Mesendoderm (in vitro differentiated cells): ENCODE measurements around the gene KREMEN2.
A peak's percentile ranks its signal among the peaks of the same experiment; 100 is the strongest.

Experiments
- DNase-seq: peaks from one replicate; pipeline ENCODE4 v3.0.0; 2013
- H2AK5ac ChIP-seq: 2 replicates; pipeline ENCODE4 v1.6.1; 2013; ENCODE audit warnings: low read length, inconsistent platforms
- H2BK120ac ChIP-seq: 2 replicates; pipeline ENCODE4 v1.6.1; 2013; ENCODE audit warnings: low read depth, mild to moderate bottlenecking, low read length, moderate library complexity, mixed read lengths
- H2BK15ac ChIP-seq: replicated peaks from 2 replicates; pipeline ENCODE4 v1.6.1; 2013; ENCODE audit warnings: low read depth, mild to moderate bottlenecking, moderate library complexity
- H2BK5ac ChIP-seq: 2 replicates; pipeline ENCODE4 v1.6.1; 2013; ENCODE audit warnings: low read length, inconsistent platforms
- H3K18ac ChIP-seq: 2 replicates; pipeline ENCODE4 v1.6.1; 2013; ENCODE audit warnings: mild to moderate bottlenecking, low read length, mixed read lengths
- H3K23ac ChIP-seq: one replicate; pipeline ENCODE4 v1.6.1; 2013; ENCODE audit warnings: low read length
- H3K27ac ChIP-seq: 2 replicates; pipeline ENCODE4 v1.5.1; 2013; ENCODE audit warnings: low read depth, mild to moderate bottlenecking, inconsistent platforms, low read length, moderate library complexity
- H3K27me3 ChIP-seq: 2 replicates; pipeline ENCODE4 v1.6.1; 2013; ENCODE audit warnings: low read length, control low read depth, mild to moderate bottlenecking, inconsistent platforms; ENCODE audit not compliant: insufficient read depth, poor library complexity
- H3K36me3 ChIP-seq: 2 replicates; pipeline ENCODE4 v1.6.1; 2013; ENCODE audit warnings: low read length, inconsistent platforms; ENCODE audit not compliant: control insufficient read depth, insufficient read depth
- H3K4ac ChIP-seq: one replicate; pipeline ENCODE4 v1.6.1; 2013; ENCODE audit warnings: low read depth, mild to moderate bottlenecking, low read length, moderate library complexity
- H3K4me1 ChIP-seq: 2 replicates; pipeline ENCODE4 v1.6.1; 2013; ENCODE audit warnings: low read depth, low read length, inconsistent platforms; ENCODE audit not compliant: control insufficient read depth
- H3K4me2 ChIP-seq: 2 replicates; pipeline ENCODE4 v1.6.1; 2013; ENCODE audit warnings: low read length
- H3K4me3 ChIP-seq: 2 replicates; pipeline ENCODE4 v1.5.1; 2013; ENCODE audit warnings: mild to moderate bottlenecking, low read length
- H3K56ac ChIP-seq: one replicate; pipeline ENCODE4 v1.6.1; 2013; ENCODE audit warnings: low read length
- H3K79me1 ChIP-seq: 2 replicates; pipeline ENCODE4 v1.6.1; 2013; ENCODE audit warnings: low read length, inconsistent platforms
- H3K79me2 ChIP-seq: 2 replicates; pipeline ENCODE4 v1.6.1; 2013; ENCODE audit warnings: mild to moderate bottlenecking, low read length; ENCODE audit not compliant: control insufficient read depth, insufficient read depth
- H3K9ac ChIP-seq: 2 replicates; pipeline ENCODE4 v1.6.1; 2013; ENCODE audit warnings: low read length, inconsistent platforms
- H4K5ac ChIP-seq: one replicate; pipeline ENCODE4 v1.6.1; 2013; ENCODE audit warnings: low read length
- H4K8ac ChIP-seq: one replicate; pipeline ENCODE4 v1.6.1; 2013; ENCODE audit warnings: low read depth, mild to moderate bottlenecking, control low read depth, low read length, moderate library complexity
- WGBS: extraction: QIAGEN DNeasy Blood & Tissue Kit; methylation state at CpG from one replicate; pipeline ENCODE4 v1.1.7; 2013; ENCODE audit warnings: low lambda C conversion rate, missing lambda C conversion rate; ENCODE audit not compliant: insufficient coverage; ENCODE audit errors: extremely low coverage; 5-methylcytosine and 5-hydroxymethylcytosine counted together

The KREMEN2 gene

DNA sequence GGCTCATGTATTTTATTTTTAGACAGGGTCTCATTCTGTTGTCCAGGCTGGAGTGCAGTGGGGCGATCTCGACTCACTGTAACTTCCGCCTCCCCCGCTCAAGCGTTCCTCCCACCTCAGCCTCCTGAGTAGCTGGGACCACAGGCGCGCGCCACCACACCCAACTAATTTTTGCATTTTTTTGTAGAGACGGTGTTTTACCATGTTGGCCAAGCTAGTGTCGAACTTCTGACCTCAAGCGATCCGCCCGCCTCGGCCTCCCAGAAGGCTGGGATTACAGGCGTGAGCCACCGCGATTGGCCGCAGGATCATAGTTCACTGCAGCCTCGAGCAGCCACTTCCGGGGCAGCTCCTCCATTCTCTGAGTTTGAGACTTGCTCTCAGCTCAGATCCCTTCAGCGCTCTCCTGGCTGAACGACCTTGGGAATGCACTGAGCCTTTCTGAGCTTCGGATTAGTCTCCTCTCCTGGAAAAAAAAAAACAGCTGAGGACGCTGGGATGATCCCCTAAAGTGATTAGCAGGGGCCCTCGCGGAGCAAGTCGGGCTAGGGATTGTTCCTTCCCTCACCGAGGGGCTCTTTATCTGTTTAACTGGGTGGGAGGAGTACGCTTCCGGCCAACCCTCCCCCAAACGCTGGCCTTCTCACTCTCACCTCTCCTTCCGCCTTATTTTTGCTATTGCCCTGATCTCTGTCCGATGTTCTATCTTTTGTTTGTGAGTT, 17.3 kb downstream of the KREMEN2 start:
- no peaks in the 10 kb centered on the region for H3K27me3 ChIP-seq
- peaks cover 11% of the 10 kb centered on the region for H3K79me2 ChIP-seq
- no CpG with 5 or more reads among the region's 33 CpGs for WGBS
- peaks cover 11% of the 10 kb centered on the region for H3K79me1 ChIP-seq
- peak overlapping the region; percentile 97 for H3K23ac ChIP-seq
- H2BK15ac ChIP-seq, result no peak overlapping the region
- peak; percentile 88 for DNase-seq
- no peak overlapping the region for H3K4me3 ChIP-seq
- H3K27ac ChIP-seq, result peak overlapping the region; percentile 82
- H3K9ac ChIP-seq, result peak overlapping the region; percentile 97
- H3K56ac ChIP-seq, result peak overlapping the region; percentile 99
- H2BK120ac ChIP-seq, result no peak overlapping the region
- H4K5ac ChIP-seq, result no peak overlapping the region
- H3K18ac ChIP-seq, result peak overlapping the region; percentile 96
- H2BK5ac ChIP-seq, result peak overlapping the region; percentile 40
- H3K4ac ChIP-seq, result peak overlapping the region; percentile 96
- peak overlapping the region; percentile 3 for H3K4me2 ChIP-seq
- H2AK5ac ChIP-seq, result no peak overlapping the region
- peaks cover 4% of the 10 kb centered on the region for H3K36me3 ChIP-seq
- H3K4me1 ChIP-seq, result peaks cover 2% of the 10 kb centered on the region
- no peak overlapping the region for H4K8ac ChIP-seq

DNA sequence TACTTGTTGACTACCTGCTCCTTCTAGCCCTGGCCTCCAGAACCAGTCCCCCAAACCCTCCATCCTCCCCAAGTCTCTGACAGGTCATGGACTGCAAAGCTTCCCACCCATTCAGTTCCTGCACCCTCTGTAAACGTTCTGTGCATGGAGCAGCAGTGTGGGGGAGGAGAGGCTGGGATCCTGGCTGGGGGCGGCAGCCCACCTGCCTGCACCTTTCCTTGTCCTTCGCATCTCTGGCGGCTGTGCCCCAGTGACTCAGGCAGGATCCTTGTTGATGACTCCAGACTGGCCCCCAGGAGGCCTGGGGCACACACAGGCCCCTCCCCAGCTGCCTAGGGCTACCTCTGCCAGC, 17.8 kb downstream of the KREMEN2 start:
- peak overlapping the region; percentile 3 for H3K4me2 ChIP-seq
- peak overlapping the region; percentile 99 for H3K56ac ChIP-seq
- DNase-seq, result peak; percentile 69
- H3K27ac ChIP-seq, result peak overlapping the region; percentile 82
- H3K79me2 ChIP-seq, result peaks cover 11% of the 10 kb centered on the region
- no peak overlapping the region for H4K5ac ChIP-seq
- no peak overlapping the region for H2BK15ac ChIP-seq
- no peak overlapping the region for H3K4ac ChIP-seq
- peaks cover 11% of the 10 kb centered on the region for H3K79me1 ChIP-seq
- peaks cover 2% of the 10 kb centered on the region for H3K4me1 ChIP-seq
- H3K23ac ChIP-seq, result no peak overlapping the region
- H2BK120ac ChIP-seq, result no peak overlapping the region
- H3K18ac ChIP-seq, result peak overlapping the region; percentile 15
- H2BK5ac ChIP-seq, result peak overlapping the region; percentile 40
- H3K9ac ChIP-seq, result peak overlapping the region; percentile 97
- H3K27me3 ChIP-seq, result no peaks in the 10 kb centered on the region
- H3K36me3 ChIP-seq, result peaks cover 3% of the 10 kb centered on the region
- WGBS, result no CpG with 5 or more reads among the region's 4 CpGs
- H4K8ac ChIP-seq, result no peak overlapping the region
- no peak overlapping the region for H2AK5ac ChIP-seq
- H3K4me3 ChIP-seq, result no peak overlapping the region

DNA sequence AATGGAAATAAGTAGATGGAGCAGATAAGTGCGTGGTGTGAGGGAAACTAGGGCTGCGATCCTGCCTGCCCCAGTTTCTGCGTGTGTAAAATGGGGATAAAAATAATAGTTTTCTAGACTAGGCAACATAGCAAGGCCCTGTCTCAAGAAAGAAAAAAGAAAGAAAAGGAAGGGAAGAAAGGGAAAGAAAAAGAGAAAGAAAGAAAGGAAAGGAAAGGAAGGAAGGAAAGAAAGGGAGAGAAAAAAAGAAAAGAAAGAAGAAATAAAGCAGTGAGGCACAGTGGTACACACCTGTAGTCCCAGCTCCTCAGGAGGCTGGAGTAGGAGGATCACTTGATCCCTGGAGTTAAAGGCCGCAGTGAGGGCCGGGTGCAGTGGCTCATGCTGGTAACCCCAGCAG, 18.3 kb downstream of the KREMEN2 start:
- H3K4me2 ChIP-seq, result no peak overlapping the region
- H3K9ac ChIP-seq, result no peak overlapping the region
- peaks cover 11% of the 10 kb centered on the region for H3K79me2 ChIP-seq
- peak overlapping the region; percentile 44 for H3K56ac ChIP-seq
- no peak overlapping the region for H3K23ac ChIP-seq
- no peak overlapping the region for H4K5ac ChIP-seq
- no peak overlapping the region for H3K18ac ChIP-seq
- no peak overlapping the region for H2BK15ac ChIP-seq
- peaks cover 2% of the 10 kb centered on the region for H3K36me3 ChIP-seq
- no peak for DNase-seq
- H3K27ac ChIP-seq, result no peak overlapping the region
- no CpG with 5 or more reads among the region's 5 CpGs for WGBS
- H3K4ac ChIP-seq, result no peak overlapping the region
- H4K8ac ChIP-seq, result no peak overlapping the region
- H2BK120ac ChIP-seq, result no peak overlapping the region
- no peaks in the 10 kb centered on the region for H3K27me3 ChIP-seq
- H2BK5ac ChIP-seq, result no peak overlapping the region
- H3K4me1 ChIP-seq, result peaks cover 2% of the 10 kb centered on the region
- no peak overlapping the region for H2AK5ac ChIP-seq
- peaks cover 10% of the 10 kb centered on the region for H3K79me1 ChIP-seq
- no peak overlapping the region for H3K4me3 ChIP-seq

DNA sequence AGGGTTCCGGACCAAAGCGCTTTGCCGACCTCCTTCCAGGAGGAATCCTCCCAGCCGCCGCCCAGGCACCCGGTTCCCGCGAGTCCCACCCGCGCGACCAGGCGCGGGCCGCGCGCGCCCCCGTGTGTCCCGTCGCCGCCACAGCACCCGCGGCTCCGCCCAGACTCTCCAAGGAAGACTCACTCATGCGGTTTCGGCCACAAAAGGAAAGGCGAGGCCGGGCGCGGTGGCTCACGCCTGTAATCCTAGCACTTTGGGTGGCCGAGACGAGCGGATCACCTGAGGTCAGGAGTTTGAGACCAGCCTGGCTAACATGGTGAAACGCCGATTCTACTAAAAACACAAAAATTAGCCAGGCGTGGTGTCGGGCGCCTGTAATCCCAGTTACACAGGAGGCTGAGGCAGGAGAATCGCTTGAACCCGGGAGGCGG, 19.6 kb downstream of the KREMEN2 start:
- Histone ChIP-seq H4K8ac (no peak overlapping the region), H3K4me1 (peaks cover 2% of the 10 kb centered on the region), H3K4ac (no peak overlapping the region), H2BK120ac (no peak overlapping the region), H4K5ac (no peak overlapping the region), H3K79me2 (peaks cover 7% of the 10 kb centered on the region), H2BK5ac (no peak overlapping the region), H3K27ac (no peak overlapping the region), H3K27me3 (no peaks in the 10 kb centered on the region), H3K4me2 (no peak overlapping the region), H2BK15ac (no peak overlapping the region), H3K18ac (no peak overlapping the region), H2AK5ac (no peak overlapping the region), H3K56ac (peak overlapping the region; percentile 60), H3K4me3 (no peak overlapping the region), H3K36me3 (no peaks in the 10 kb centered on the region), H3K79me1 (peaks cover 6% of the 10 kb centered on the region), H3K9ac (peak overlapping the region; percentile 42), H3K23ac (no peak overlapping the region)
- WGBS, result no CpG with 5 or more reads among the region's 42 CpGs
- DNase-seq, result peak; percentile 89

DNA sequence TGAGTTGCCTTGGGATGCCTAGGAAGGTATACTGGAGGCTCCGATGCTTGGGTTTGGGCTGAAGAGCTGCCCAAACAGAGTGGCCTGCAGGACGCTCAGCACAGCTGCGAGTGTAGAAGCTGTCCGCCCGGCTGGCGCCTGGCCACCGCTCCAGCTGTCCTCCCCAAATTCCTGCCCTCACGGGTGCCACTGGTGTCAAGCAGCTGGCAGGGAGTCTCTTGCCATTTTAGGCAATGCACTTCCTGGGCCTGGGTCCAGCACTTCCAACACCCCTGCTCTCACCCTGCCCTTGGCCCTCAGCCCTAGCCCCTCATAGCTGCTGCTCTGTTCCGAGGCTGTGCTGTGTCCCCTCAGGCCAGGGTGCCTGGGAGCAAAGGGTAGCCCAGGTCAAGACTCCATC, 21.4 kb downstream of the KREMEN2 start:
- H3K36me3 ChIP-seq, result no peaks in the 10 kb centered on the region
- peak overlapping the region; percentile 15 for H3K56ac ChIP-seq
- no peak overlapping the region for H2BK5ac ChIP-seq
- no peaks in the 10 kb centered on the region for H3K27me3 ChIP-seq
- H3K9ac ChIP-seq, result no peak overlapping the region
- H3K4me1 ChIP-seq, result peaks cover 2% of the 10 kb centered on the region
- no peak overlapping the region for H4K8ac ChIP-seq
- no peak overlapping the region for H2BK15ac ChIP-seq
- H3K79me1 ChIP-seq, result no peaks in the 10 kb centered on the region
- no peak overlapping the region for H4K5ac ChIP-seq
- no peak overlapping the region for H3K4me2 ChIP-seq
- H3K27ac ChIP-seq, result no peak overlapping the region
- no peak overlapping the region for H3K4me3 ChIP-seq
- no peaks in the 10 kb centered on the region for H3K79me2 ChIP-seq
- no peak overlapping the region for H2AK5ac ChIP-seq
- H2BK120ac ChIP-seq, result no peak overlapping the region
- H3K23ac ChIP-seq, result no peak overlapping the region
- no peak overlapping the region for H3K18ac ChIP-seq
- no peak overlapping the region for H3K4ac ChIP-seq
- no peak for DNase-seq
- no CpG with 5 or more reads among the region's 9 CpGs for WGBS

DNA sequence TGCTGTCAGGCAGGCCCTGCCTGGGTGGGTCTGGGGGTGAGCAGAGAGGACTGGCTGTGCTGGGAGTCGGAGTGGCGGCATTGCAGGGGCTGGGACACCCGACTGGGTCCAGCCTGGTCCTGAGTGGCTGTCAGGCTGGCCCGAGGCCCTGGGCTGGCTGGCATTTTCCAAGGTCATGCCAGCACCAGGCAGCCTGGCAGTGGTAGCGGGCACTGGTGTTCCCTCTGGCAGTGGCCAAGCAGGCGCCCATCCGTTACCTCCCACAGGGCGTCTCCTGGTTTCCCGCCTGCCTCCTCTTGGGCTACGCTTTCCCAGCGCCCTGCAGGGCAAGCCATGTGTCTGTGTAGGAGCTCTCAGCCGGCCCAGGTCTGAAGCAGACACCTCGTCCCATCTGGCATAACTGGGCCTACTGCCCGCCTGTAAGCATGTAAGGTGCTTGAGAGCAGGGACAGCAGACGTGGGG, 21.8 kb downstream of the KREMEN2 start:
- no peak for DNase-seq
- peak overlapping the region; percentile 15 for H3K56ac ChIP-seq
- H3K4ac ChIP-seq, result no peak overlapping the region
- no peak overlapping the region for H2BK15ac ChIP-seq
- no peak overlapping the region for H3K4me3 ChIP-seq
- H4K8ac ChIP-seq, result no peak overlapping the region
- H2BK5ac ChIP-seq, result no peak overlapping the region
- H3K4me2 ChIP-seq, result no peak overlapping the region
- H3K79me1 ChIP-seq, result no peaks in the 10 kb centered on the region
- no peak overlapping the region for H3K18ac ChIP-seq
- no peak overlapping the region for H3K23ac ChIP-seq
- no peak overlapping the region for H3K27ac ChIP-seq
- H3K4me1 ChIP-seq, result peaks cover 2% of the 10 kb centered on the region
- H3K36me3 ChIP-seq, result no peaks in the 10 kb centered on the region
- H3K79me2 ChIP-seq, result no peaks in the 10 kb centered on the region
- no CpG with 5 or more reads among the region's 15 CpGs for WGBS
- no peaks in the 10 kb centered on the region for H3K27me3 ChIP-seq
- no peak overlapping the region for H2BK120ac ChIP-seq
- no peak overlapping the region for H2AK5ac ChIP-seq
- H3K9ac ChIP-seq, result no peak overlapping the region
- H4K5ac ChIP-seq, result no peak overlapping the region
